OCI-LY7 (cell line): ENCODE results near the gene PLAA. TPM values are rescaled to one million over a fixed set of nuclear protein-coding genes. Genes with fewer than 3 reads are reported as not detected.

ENCODE experiments used
- BruUV-seq: library from RNA; stranded (reverse); fragments of 400-500 nt; replicated peaks from 2 replicates; lab custom pipeline; 2021; lab: Mats Ljungman, UMichigan
- CTCF ChIA-PET: fragments of 300-600 bp; sonication (Branson Sonifier 250); formaldehyde crosslinking; loops from one replicate; lab custom pipeline; 2022; ENCODE audit warnings: antibody characterized with exemption; ENCODE audit not compliant: unreplicated experiment; lab: Charles Lee
- POLR2A ChIA-PET: fragments of 300-600 bp; sonication (Branson Sonifier 250); formaldehyde crosslinking; loops from one replicate; lab custom pipeline; 2022; ENCODE audit warnings: antibody characterized with exemption; lab: Charles Lee
- DNase-seq: peaks from one replicate; pipeline ENCODE4 v3.0.0-alpha.2; 2015; ENCODE audit warnings: low spot score
- H2AFZ ChIP-seq: fragments of 200-600 bp; sonication (generic), shearing (Covaris generic); 2 replicates; pipeline ENCODE4 v1.6.1; 2014; ENCODE audit warnings: mild to moderate bottlenecking, antibody characterized with exemption, low read length, moderate library complexity
- H3K27ac ChIP-seq: fragments of 200-600 bp; sonication (generic); 2 replicates; pipeline ENCODE4 v1.5.1; 2014; ENCODE audit warnings: mixed run types, low read depth, mild to moderate bottlenecking, moderate library complexity, low read length, inconsistent platforms; ENCODE audit not compliant: poor library complexity, severe bottlenecking
- H3K36me3 ChIP-seq: fragments of 200-600 bp; sonication (generic); 2 replicates; pipeline ENCODE4 v1.6.1; 2014; ENCODE audit warnings: mild to moderate bottlenecking, antibody characterized with exemption, low read length, moderate library complexity, mixed read lengths; ENCODE audit not compliant: insufficient read depth
- H3K4me1 ChIP-seq: fragments of 200-600 bp; sonication (generic); 2 replicates; pipeline ENCODE4 v1.5.1; 2014; ENCODE audit warnings: mild to moderate bottlenecking, low read length; ENCODE audit not compliant: insufficient read depth, poor library complexity, severe bottlenecking
- H3K4me2 ChIP-seq: fragments of 200-600 bp; sonication (generic); 2 replicates; pipeline ENCODE4 v1.6.1; 2014; ENCODE audit warnings: mild to moderate bottlenecking, low read length
- H3K4me3 ChIP-seq: fragments of 200-600 bp; sonication (generic); 2 replicates; pipeline ENCODE4 v1.5.1; 2014; ENCODE audit warnings: mild to moderate bottlenecking, low read depth, low read length; ENCODE audit not compliant: poor library complexity, severe bottlenecking
- H3K79me2 ChIP-seq: fragments of 200-600 bp; sonication (generic); 2 replicates; pipeline ENCODE4 v1.6.1; 2016; ENCODE audit warnings: low read depth, mild to moderate bottlenecking, low read length, moderate library complexity, mixed read lengths; ENCODE audit not compliant: insufficient read depth
- H3K9me2 ChIP-seq: fragments of 200-600 bp; sonication (generic); 2 replicates; pipeline ENCODE4 v1.6.1; 2016; ENCODE audit warnings: mild to moderate bottlenecking, low read length, mixed read lengths; ENCODE audit not compliant: insufficient read depth
- H3K9me3 ChIP-seq: fragments of 200-600 bp; sonication (generic); 2 replicates; pipeline ENCODE4 v1.6.1; 2014; ENCODE audit warnings: mild to moderate bottlenecking, mixed run types, low read length, mixed read lengths
- H4K20me1 ChIP-seq: fragments of 200-600 bp; sonication (generic); 2 replicates; pipeline ENCODE4 v1.6.1; 2014; ENCODE audit warnings: mild to moderate bottlenecking, antibody characterized with exemption, low read length, moderate library complexity, mixed read lengths; ENCODE audit not compliant: insufficient read depth
- EZH2phosphoT487 ChIP-seq: fragments of 200-600 bp; sonication (generic); IDR thresholded peaks from 2 replicates; pipeline ENCODE4 v1.6.1; 2018; ENCODE audit warnings: low read depth, borderline replicate concordance, mild to moderate bottlenecking, mixed run types, antibody characterized with exemption, low read length, moderate library complexity, mixed read lengths
- intact Hi-C: fragments of 100-400 bp; cut with micrococcal nuclease; formaldehyde crosslinking; loops from one replicate; pipeline ENCODE4 v1.10.0; 2022; ENCODE audit not compliant: unreplicated experiment
- total RNA-seq, 2 experiments: library from RNA; depleted of rRNA in 1 of 2; stranded (reverse); fragments of >200 nt in 1 of 2; shearing (Covaris generic) in 1 of 2; gene quantifications; 2 replicates each; pipeline ENCODE4 v1.2.3, GENCODE V29; 2014 to 2022
- TF ChIP-seq, protein P1 (sequence below): fragments of 200-600 bp; sonication (generic); conservative IDR thresholded peaks from 2 replicates; pipeline ENCODE4 v1.5.1; 2014; ENCODE audit warnings: mild to moderate bottlenecking, antibody characterized with exemption, low read length, moderate library complexity, mixed read lengths

The PLAA gene
- total RNA-seq, 2 experiments from 2014 or later, result 18.1 to 31.8 TPM

DNA sequence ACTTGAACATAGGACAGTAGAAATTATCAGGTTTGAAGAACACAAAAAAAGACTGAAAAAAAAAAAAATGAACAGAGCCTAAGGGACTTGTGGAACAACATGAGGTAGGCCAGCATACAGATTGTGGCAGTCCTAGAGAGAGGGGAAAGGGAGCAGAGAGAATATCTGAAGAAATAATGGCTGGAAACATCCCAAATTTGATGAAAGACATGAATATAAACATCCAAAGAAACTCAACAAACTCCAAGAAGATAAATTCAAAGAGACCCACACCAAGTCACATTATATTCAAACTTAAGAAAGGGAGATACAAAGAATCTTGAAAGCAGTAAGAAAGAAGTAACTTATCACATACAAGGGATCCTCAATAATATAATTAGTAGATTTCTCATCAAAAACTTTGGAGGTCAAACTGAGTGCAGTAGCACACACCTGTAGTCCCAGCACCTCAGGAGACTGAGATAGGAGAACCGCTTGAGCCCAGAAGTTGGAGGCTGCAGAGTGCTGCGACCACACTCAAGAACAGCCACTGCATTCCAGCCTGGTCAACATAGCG is 9.1 kb downstream of the PLAA start:
- no peaks in the 10 kb centered on the region for H3K9me2 ChIP-seq
- H3K4me2 ChIP-seq, result no peak overlapping the region
- no peak for TF ChIP-seq EZH2phosphoT487
- TF ChIP-seq, protein P1, sequence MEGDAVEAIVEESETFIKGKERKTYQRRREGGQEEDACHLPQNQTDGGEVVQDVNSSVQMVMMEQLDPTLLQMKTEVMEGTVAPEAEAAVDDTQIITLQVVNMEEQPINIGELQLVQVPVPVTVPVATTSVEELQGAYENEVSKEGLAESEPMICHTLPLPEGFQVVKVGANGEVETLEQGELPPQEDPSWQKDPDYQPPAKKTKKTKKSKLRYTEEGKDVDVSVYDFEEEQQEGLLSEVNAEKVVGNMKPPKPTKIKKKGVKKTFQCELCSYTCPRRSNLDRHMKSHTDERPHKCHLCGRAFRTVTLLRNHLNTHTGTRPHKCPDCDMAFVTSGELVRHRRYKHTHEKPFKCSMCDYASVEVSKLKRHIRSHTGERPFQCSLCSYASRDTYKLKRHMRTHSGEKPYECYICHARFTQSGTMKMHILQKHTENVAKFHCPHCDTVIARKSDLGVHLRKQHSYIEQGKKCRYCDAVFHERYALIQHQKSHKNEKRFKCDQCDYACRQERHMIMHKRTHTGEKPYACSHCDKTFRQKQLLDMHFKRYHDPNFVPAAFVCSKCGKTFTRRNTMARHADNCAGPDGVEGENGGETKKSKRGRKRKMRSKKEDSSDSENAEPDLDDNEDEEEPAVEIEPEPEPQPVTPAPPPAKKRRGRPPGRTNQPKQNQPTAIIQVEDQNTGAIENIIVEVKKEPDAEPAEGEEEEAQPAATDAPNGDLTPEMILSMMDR, result no peak
- peaks cover 15% of the 10 kb centered on the region for H4K20me1 ChIP-seq
- no peak overlapping the region for H3K27ac ChIP-seq
- peaks cover 69% of the 10 kb centered on the region for H3K36me3 ChIP-seq
- POLR2A ChIA-PET, result interaction anchor here (0.6 to 1.0 kb wide), 2 partner anchors 10 to 13 kb away, joined by 4 to 5 read pairs; no protein-coding TSS in a partner anchor
- no TSS peak for BruUV-seq
- H2AFZ ChIP-seq, result no peak overlapping the region
- CTCF ChIA-PET, result no interaction called here
- intact Hi-C loops, result no loop called here
- H3K79me2 ChIP-seq, result peaks cover 92% of the 10 kb centered on the region
- no peak overlapping the region for H3K4me3 ChIP-seq
- H3K4me1 ChIP-seq, result no peaks in the 10 kb centered on the region
- peaks cover 11% of the 10 kb centered on the region; the same call in 1 of the 2 replicates for H3K9me3 ChIP-seq
- no peak for DNase-seq

GRCh38 chr9:26935847-26936246 is 11.2 kb downstream of the PLAA start:
- intact Hi-C loops, result no loop called here
- CTCF ChIA-PET, result no interaction called here
- no peak for DNase-seq
- Histone ChIP-seq H3K79me2 (peaks cover 75% of the 10 kb centered on the region), H3K4me2 (no peak overlapping the region), H3K9me2 (no peaks in the 10 kb centered on the region), H3K4me1 (no peaks in the 10 kb centered on the region), H3K36me3 (peaks cover 75% of the 10 kb centered on the region), H3K4me3 (no peak overlapping the region), H4K20me1 (peaks cover 15% of the 10 kb centered on the region), H2AFZ (no peak overlapping the region), H3K9me3 (peaks cover 11% of the 10 kb centered on the region; the same call in 1 of the 2 replicates), H3K27ac (no peak overlapping the region)
- BruUV-seq, result no TSS peak
- POLR2A ChIA-PET, result interaction anchor here (0.6 kb wide), 1 partner anchor 29 kb away, joined by 6 read pairs; no protein-coding TSS in a partner anchor
- no peak for TF ChIP-seq EZH2phosphoT487
- TF ChIP-seq, protein P1, result no peak

- no peak for TF ChIP-seq EZH2phosphoT487
- TF ChIP-seq, protein P1, result no peak
- Histone ChIP-seq H3K36me3 (peaks cover 81% of the 10 kb centered on the region), H3K27ac (no peak overlapping the region), H3K9me2 (no peaks in the 10 kb centered on the region), H3K4me2 (no peak overlapping the region), H3K4me3 (no peak overlapping the region), H3K79me2 (peaks cover 14% of the 10 kb centered on the region; the same call in 1 of the 2 replicates), H4K20me1 (no peaks in the 10 kb centered on the region), H3K9me3 (no peaks in the 10 kb centered on the region), H2AFZ (no peak overlapping the region), H3K4me1 (no peaks in the 10 kb centered on the region)
- intact Hi-C loops, result no loop called here
- BruUV-seq, result no TSS peak
- POLR2A ChIA-PET, result interaction anchor here (0.6 to 1.6 kb wide), 4 partner anchors 10 to 1751 kb away, joined by 3 to 6 read pairs (median 4); partner anchors contain the start of gene PLAA
- no peak for DNase-seq
- CTCF ChIA-PET, result no interaction called here
These were observed 18.0 kb downstream of the PLAA start for GRCh38 chr9:26928902-26929495.
